Epithelial cell of umbilical artery (primary cell): ENCODE measurements around the gene CTDP1. TPM values are rescaled to one million over a fixed set of nuclear protein-coding genes. Genes with fewer than 3 reads are reported as not detected.

ENCODE experiments used
- total RNA-seq: library from RNA; depleted of rRNA; stranded (reverse); fragments of >200 nt; gene quantifications from 2 replicates; pipeline ENCODE4 v1.2.3, GENCODE V29; 2014

CTDP1 gene, protein sequence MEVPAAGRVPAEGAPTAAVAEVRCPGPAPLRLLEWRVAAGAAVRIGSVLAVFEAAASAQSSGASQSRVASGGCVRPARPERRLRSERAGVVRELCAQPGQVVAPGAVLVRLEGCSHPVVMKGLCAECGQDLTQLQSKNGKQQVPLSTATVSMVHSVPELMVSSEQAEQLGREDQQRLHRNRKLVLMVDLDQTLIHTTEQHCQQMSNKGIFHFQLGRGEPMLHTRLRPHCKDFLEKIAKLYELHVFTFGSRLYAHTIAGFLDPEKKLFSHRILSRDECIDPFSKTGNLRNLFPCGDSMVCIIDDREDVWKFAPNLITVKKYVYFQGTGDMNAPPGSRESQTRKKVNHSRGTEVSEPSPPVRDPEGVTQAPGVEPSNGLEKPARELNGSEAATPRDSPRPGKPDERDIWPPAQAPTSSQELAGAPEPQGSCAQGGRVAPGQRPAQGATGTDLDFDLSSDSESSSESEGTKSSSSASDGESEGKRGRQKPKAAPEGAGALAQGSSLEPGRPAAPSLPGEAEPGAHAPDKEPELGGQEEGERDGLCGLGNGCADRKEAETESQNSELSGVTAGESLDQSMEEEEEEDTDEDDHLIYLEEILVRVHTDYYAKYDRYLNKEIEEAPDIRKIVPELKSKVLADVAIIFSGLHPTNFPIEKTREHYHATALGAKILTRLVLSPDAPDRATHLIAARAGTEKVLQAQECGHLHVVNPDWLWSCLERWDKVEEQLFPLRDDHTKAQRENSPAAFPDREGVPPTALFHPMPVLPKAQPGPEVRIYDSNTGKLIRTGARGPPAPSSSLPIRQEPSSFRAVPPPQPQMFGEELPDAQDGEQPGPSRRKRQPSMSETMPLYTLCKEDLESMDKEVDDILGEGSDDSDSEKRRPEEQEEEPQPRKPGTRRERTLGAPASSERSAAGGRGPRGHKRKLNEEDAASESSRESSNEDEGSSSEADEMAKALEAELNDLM
- total RNA-seq: 24.8 and 29.6 TPM in 2 replicates

DNA sequence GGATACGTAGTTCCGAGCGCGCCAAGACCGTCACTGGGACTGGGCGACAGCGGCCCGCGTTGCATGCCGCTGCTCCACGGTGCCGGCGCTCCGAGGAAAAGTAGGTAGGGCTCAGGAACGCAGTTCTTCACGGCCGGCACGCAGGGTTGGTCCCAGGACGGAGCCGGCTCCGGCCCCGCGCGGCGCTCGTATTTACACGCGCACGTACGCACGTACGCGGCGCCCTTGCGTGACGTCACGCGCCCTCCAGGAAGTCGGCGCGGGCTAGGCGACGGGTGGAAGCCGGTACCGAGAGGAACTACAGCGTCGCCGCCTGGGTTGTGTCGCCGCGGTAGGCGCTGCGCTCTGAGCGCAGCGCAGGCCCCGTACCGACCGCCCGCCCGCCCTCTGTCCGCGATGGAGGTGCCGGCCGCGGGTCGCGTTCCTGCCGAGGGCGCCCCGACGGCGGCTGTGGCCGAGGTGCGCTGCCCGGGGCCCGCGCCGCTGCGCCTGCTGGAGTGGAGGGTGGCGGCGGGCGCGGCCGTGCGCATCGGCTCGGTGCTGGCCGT lies at the start of gene CTDP1:
TSS of gene CTDP1 (plus strand) at position 252 of the 548 bp plus-strand sequence. CDS start at position 397, 145 bp downstream.

GRCh38 chr18:79797518-79798345 lies 118.1 kb downstream of the CTDP1 start, which contains the start of gene KCNG2:
TSS of gene KCNG2 (plus strand) at chr18:79797938. CDS start at chr18:79863668, 65,730 bp downstream.

Other genes with a start within 250 kb of the CTDP1 start
- gene KCNG2, start 118.1 kb downstream of the CTDP1 start, total RNA-seq: not detected in 2 replicates